ENCODE measurements around the gene HDHD3. TPM values are rescaled to one million over a fixed set of nuclear protein-coding genes. Genes with fewer than 3 reads are reported as not detected.

Gene HDHD3
- total RNA-seq, 1 experiment from 2014 or later = 15.7 TPM

- TF ChIP-seq ZSCAN18 (CRISPR knock-in tag; IDR thresholded peaks at IDR 0.05) (no peak), IRF2 (CRISPR knock-in tag; IDR thresholded peaks at IDR 0.05; ENCODE audit: borderline replicate concordance, low read depth) (no peak), JUN (CRISPR knock-in tag; IDR thresholded peaks at IDR 0.05) (no peak), ZNF263 (CRISPR knock-in tag; IDR thresholded peaks at IDR 0.05; ENCODE audit: low read depth) (no peak), PRDM15 (CRISPR knock-in tag; IDR thresholded peaks at IDR 0.05) (no peak), MYBL2 (CRISPR knock-in tag; IDR thresholded peaks at IDR 0.05) (no peak)
These were observed 24.8 kb downstream of the HDHD3 start (continued) for GRCh38 chr9:113352006-113352405.

GRCh38 chr9:113350937-113351336, 25.8 kb downstream of the HDHD3 start:
- ATAC-seq (no peak), DNase-seq (ENCODE audit: low spot score) (no peak)
- peak overlapping the region; percentile 83 for H3K4me3 Mint-ChIP-seq
- CTCF ChIA-PET = interaction anchor here (0.9 to 3.0 kb wide), 4 partner anchors 11 to 120 kb away, joined by 3 to 16 read pairs (median 4); partner anchors contain the start of gene WDR31
- H3K36me3 Mint-ChIP-seq = no peaks in the 10 kb centered on the region
- H3K27me3 Mint-ChIP-seq (ENCODE audit: low read depth) = peaks cover 34% of the 10 kb centered on the region
- no peaks in the 10 kb centered on the region for H3K9me3 Mint-ChIP-seq
- POLR2A ChIA-PET = interaction anchor here (1.2 kb wide), 1 partner anchor 11 kb away, joined by 5 read pairs; the partner anchor contains the start of gene WDR31
- no peak overlapping the region; the same call in 1 of the 2 replicates for H3K27ac Mint-ChIP-seq
- TF ChIP-seq EMX1 (CRISPR knock-in tag; IDR thresholded peaks at IDR 0.05) (no peak), JAZF1 (CRISPR knock-in tag; IDR thresholded peaks at IDR 0.05) (no peak)
- H3K4me1 Mint-ChIP-seq = peaks cover 19% of the 10 kb centered on the region

- no peak for ATAC-seq
- DNase-seq (ENCODE audit: low spot score) = no peak
- ChIA-PET CTCF (interaction anchor here (0.9 to 3.0 kb wide), 10 partner anchors 10 to 305 kb away, joined by 3 to 16 read pairs (median 4); partner anchors contain the start of genes ALAD, C9orf43, CDC26 and POLE3), POLR2A (interaction anchor here (0.6 to 1.5 kb wide), 4 partner anchors 10 to 61 kb away, joined by 3 to 15 read pairs (median 4); partner anchors contain the start of genes HDHD3 and WDR31)
- H3K9me3 Mint-ChIP-seq = no peaks in the 10 kb centered on the region
- peak overlapping the region; percentile 83 for H3K4me3 Mint-ChIP-seq
- H3K27me3 Mint-ChIP-seq (ENCODE audit: low read depth) = peaks cover 36% of the 10 kb centered on the region
- H3K4me1 Mint-ChIP-seq = peaks cover 19% of the 10 kb centered on the region
- TF ChIP-seq ELF4 (CRISPR knock-in tag; IDR thresholded peaks at IDR 0.05; ENCODE audit: low read depth) (no peak), NR1H2 (CRISPR knock-in tag; IDR thresholded peaks at IDR 0.05) (no peak)
- no peak overlapping the region for H3K27ac Mint-ChIP-seq
- no peaks in the 10 kb centered on the region for H3K36me3 Mint-ChIP-seq
These were observed 26.6 kb downstream of the HDHD3 start for GRCh38 chr9:113350107-113350661.

GRCh38 chr9:113349445-113350094, 27.2 kb downstream of the HDHD3 start, which contains the start of gene BSPRY:
BSPRY (plus strand) TSS chr9:113349541; CDS start chr9:113349580, 39 bp downstream.
- H3K27ac Mint-ChIP-seq = no peak within 1 kb of the TSS
- DNase-seq (ENCODE audit: low spot score) (peak; percentile 35), ATAC-seq (peak; percentile 88)
- no peaks in the 10 kb centered on the region for H3K9me3 Mint-ChIP-seq
- peak within 1 kb of the TSS; percentile 83 for H3K4me3 Mint-ChIP-seq
- ChIA-PET CTCF (interaction anchor here (0.8 to 3.0 kb wide), 10 partner anchors 9 to 306 kb away, joined by 3 to 16 read pairs (median 4); partner anchors contain the start of genes ALAD, C9orf43, CDC26 and POLE3), POLR2A (interaction anchor here (0.6 to 1.5 kb wide), 3 partner anchors 10 to 62 kb away, joined by 3 to 15 read pairs (median 3); partner anchors contain the start of genes HDHD3 and WDR31)
- peaks cover 19% of the 10 kb centered on the region for H3K4me1 Mint-ChIP-seq
- no peaks in the 10 kb centered on the region for H3K36me3 Mint-ChIP-seq
- H3K27me3 Mint-ChIP-seq (ENCODE audit: low read depth) = peaks cover 39% of the 10 kb centered on the region
- TF ChIP-seq ESRRA (CRISPR knock-in tag; IDR thresholded peaks at IDR 0.05; ENCODE audit: borderline replicate concordance) = no peak
- TF ChIP-seq ZNF416 (CRISPR knock-in tag; IDR thresholded peaks at IDR 0.05) = peak; percentile 78; the same call in 1 of the 2 replicates
- peak; percentile 68 for TF ChIP-seq SP1 (CRISPR knock-in tag; conservative IDR thresholded peaks at IDR 0.05)
- TF ChIP-seq HMGXB4 (CRISPR knock-in tag; IDR thresholded peaks at IDR 0.05) = 0 out of 2 replicates have a peak, but pooled peaks have one; percentile 59
- TF ChIP-seq E2F5 (CRISPR knock-in tag; IDR thresholded peaks at IDR 0.05) = peak; percentile 46; the same call in 1 of the 2 replicates
- peak; percentile 46; the same call in 1 of the 2 replicates for TF ChIP-seq FOXP4 (CRISPR knock-in tag; IDR thresholded peaks at IDR 0.05)
- no peak for TF ChIP-seq USF2 (CRISPR knock-in tag; IDR thresholded peaks at IDR 0.05)
